Measurements from ENCODE around the gene TUBA8.
"Not testable (repeated sequence)": the region's sequence is repeated elsewhere in the genome, so short reads cannot be mapped to it uniquely, and the experiment has no call there.

TUBA8 gene

DNA sequence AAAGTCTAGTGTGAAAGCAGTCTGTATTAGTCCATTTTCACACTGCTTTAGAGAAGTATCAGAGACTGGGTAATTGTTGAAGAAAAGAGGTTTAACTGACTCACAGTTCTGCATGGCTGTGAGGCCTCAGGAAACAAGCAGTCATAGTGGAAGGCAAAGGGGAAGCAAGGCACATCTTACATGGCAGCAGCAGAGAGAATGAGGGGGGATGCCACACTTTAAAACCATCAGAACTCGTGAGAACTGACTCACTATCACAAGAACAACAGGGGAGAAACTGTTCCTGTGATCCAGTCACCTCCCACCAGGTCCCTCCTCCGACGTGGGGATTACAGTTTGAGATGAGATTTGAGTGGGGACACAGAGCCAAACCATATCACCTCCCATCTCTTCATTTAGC is 13.8 kb upstream of the TUBA8 start:
- no peak for DNase-seq (ENCODE audit: low read depth)
- H3K4me3 ChIP-seq (ENCODE audit: low read depth, low read length), result no peak overlapping the region
- TF ChIP-seq, protein P1, sequence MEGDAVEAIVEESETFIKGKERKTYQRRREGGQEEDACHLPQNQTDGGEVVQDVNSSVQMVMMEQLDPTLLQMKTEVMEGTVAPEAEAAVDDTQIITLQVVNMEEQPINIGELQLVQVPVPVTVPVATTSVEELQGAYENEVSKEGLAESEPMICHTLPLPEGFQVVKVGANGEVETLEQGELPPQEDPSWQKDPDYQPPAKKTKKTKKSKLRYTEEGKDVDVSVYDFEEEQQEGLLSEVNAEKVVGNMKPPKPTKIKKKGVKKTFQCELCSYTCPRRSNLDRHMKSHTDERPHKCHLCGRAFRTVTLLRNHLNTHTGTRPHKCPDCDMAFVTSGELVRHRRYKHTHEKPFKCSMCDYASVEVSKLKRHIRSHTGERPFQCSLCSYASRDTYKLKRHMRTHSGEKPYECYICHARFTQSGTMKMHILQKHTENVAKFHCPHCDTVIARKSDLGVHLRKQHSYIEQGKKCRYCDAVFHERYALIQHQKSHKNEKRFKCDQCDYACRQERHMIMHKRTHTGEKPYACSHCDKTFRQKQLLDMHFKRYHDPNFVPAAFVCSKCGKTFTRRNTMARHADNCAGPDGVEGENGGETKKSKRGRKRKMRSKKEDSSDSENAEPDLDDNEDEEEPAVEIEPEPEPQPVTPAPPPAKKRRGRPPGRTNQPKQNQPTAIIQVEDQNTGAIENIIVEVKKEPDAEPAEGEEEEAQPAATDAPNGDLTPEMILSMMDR (IDR thresholded peaks at IDR 0.05; ENCODE audit: low read depth, low read length, missing control alignments), result no peak

DNA sequence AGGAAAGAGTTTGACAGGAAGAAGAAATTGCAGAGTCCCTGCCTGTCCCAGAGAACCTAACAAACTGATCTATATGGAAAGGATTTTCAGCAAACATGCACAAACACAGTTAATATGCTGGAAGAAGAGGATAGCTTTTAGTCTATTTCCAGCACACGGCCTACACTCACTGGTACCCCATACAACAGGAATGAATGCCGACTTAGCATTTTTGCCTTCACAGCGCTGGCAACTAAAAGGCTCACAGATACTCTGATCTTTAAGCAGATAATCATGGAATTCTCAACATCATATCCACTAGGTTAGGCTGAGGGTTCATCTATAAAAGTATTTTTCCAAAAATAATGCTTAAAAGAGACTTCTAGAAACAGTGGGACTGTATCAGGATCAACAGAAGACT is 9.8 kb upstream of the TUBA8 start:
- DNase-seq (ENCODE audit: low read depth), result no peak
- no peak overlapping the region for H3K4me3 ChIP-seq (ENCODE audit: low read depth, low read length)
- TF ChIP-seq, protein P1 (IDR thresholded peaks at IDR 0.05; ENCODE audit: low read depth, low read length, missing control alignments), result no peak

DNA sequence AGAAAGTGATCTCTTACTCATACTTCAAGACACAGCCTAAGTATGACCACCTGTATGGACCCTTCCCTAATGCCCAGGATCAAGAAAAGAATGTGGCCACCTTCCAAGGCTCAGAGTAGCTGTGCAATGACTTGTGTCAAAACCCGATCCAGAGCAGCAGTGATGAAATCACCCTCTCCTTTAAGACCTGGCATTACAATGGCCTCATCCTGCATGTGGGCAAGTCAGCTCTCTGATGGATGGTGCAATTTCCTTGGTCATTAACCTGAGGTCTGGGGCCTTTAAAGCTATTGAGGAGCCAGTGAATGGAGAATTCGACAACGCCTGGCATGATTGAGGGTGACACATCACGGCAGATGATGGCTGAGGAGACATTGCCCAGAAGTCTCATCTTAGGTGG is 9.1 kb upstream of the TUBA8 start:
- no peak overlapping the region for H3K4me3 ChIP-seq (ENCODE audit: low read depth, low read length)
- DNase-seq (ENCODE audit: low read depth), result no peak
- TF ChIP-seq, protein P1 (IDR thresholded peaks at IDR 0.05; ENCODE audit: low read depth, low read length, missing control alignments), result no peak

DNA sequence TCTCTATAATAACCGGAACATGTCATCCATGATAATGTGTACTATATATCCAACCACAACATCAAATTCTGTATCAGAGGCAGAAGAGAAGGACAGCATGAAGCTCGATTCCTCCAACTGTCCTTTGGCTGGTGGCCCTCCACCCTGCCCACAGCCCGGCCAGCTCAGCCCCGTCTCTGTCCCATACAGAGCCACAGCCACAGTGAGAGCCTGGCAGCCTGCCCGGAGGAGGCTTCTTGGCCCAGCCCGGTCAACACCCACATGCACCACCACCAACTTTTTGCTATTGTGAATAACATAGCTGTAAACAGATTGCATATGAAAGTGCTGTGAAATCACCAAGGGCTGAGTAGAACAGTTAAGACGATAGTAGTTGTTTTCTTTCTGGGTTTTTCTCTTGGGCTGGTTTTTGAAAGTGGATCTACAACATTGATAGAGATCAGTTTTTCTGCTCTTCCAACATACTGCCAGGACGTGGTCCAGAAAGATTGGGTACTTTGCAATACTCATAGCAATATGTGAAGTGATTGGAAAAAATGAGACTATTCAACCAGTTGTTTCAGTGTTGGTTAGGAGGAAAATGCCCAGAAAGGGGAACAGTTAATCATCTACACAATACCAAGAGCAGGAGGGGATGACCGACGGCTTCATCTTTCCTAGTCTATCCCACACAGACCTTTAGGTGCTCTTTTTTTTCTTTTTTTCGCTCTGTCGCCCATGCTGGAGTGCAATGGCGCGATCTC is 6.9 kb upstream of the TUBA8 start:
- no peak for DNase-seq (ENCODE audit: low read depth)
- TF ChIP-seq, protein P1 (IDR thresholded peaks at IDR 0.05; ENCODE audit: low read depth, low read length, missing control alignments), result no peak
- no peak overlapping the region for H3K4me3 ChIP-seq (ENCODE audit: low read depth, low read length)

DNA sequence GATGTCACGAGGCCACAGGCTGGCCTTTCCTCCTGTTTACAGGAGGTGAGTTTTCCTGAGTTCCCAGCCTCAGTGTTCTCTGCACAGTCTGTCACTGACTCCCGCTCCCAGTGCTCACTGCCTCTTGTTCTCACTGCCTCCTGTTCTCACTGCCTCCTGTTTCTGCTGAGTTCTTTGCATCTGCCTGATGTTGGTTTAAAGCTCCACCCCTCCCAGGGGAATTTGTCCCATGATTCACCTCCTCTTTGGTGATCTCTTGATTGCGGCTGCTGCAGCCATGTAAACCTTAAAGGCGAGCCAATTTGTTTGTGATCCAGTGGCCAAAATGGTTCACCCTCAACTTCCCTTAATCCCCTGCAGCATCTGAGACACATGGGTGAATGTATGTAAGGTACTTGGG is 6.0 kb upstream of the TUBA8 start:
- no peak for DNase-seq (ENCODE audit: low read depth)
- TF ChIP-seq, protein P1 (IDR thresholded peaks at IDR 0.05; ENCODE audit: low read depth, low read length, missing control alignments), result no peak
- no peak overlapping the region for H3K4me3 ChIP-seq (ENCODE audit: low read depth, low read length)

DNA sequence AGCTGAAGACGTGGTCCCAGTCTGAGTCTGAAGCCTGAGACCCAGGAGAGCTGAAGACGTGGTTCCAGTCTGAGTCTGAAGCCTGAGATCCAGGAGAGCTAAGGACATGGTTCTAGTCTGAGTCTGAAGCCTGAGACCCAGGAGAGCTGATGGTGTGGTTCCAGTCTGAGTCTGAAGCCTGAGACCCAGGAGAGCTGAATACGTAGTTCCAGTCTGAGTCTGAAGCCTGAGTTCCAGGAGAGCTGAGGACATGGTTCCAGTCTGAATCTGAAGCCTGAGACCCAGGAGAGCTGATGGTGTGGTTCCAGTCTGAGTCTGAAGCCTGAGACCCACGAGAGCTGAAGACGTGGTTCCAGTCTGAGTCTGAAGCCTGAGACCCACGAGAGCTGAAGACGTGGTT is 4.6 kb upstream of the TUBA8 start:
- DNase-seq (ENCODE audit: low read depth), result not testable (repeated sequence)
- H3K4me3 ChIP-seq (ENCODE audit: low read depth, low read length), result peak overlapping the region; percentile 31

DNA sequence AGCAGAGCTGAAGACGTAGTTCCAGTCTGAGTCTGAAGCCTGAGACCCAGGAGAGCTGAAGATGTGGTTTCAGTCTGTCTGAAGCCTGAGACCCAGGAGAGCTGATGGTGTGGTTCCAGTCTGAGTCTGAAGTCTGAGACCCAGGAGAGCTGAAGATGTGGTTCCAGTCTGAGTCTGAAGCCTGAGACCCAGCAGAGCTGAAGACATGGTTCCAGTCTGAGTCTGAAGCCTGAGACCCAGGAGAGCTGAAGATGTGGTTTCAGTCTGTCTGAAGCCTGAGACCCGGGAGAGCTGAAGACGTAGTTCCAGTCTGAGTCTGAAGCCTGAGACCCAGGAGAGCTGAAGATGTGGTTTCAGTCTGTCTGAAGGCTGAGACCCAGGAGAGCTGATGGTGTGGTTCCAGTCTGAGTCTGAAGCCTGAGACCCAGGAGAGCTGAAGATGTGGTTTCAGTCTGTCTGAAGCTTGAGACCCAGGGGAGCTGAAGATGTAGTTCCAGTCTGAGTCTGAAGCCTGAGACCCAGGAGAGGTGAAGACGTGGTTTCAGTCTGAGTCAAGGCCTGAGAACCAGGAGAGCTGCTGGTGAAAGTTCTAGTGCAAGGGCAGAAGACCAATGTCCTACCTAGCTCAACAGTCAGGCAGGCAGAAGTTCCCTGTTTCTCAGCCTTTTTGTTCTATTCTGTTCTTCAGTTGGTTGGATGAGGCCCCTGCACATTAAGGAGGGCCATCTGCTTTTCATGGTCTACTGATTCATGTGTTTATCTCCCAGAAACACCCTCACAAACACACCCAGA is 3.9 kb upstream of the TUBA8 start:
- not testable (repeated sequence) for H3K4me3 ChIP-seq (ENCODE audit: low read depth, low read length)
- DNase-seq (ENCODE audit: low read depth), result peak; percentile 96

DNA sequence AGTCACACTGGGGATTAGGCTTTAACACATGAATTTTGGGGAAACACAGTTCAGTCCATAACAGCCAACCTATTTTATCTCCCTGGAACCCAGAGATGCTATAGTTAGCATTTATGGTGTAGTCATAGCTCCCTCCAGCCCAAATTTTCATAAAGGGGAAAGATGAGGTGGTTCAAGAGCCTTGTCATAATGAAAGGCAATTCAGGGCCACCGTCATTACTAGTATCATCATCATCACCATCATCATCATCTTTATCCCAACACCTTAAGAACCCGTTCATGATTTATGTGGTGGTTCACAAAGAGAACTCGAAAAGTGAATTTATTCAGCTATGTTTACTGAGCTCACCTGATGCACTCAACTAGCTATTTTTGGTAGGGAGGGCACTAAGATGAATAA is 2.4 kb upstream of the TUBA8 start:
- no peak overlapping the region for H3K4me3 ChIP-seq (ENCODE audit: low read depth, low read length)
- DNase-seq (ENCODE audit: low read depth), result no peak
- TF ChIP-seq, protein P1 (IDR thresholded peaks at IDR 0.05; ENCODE audit: low read depth, low read length, missing control alignments), result no peak

Data from GM12864 (cell line).